ENCODE results near the gene LY6G5C. TPM values are rescaled to one million over a fixed set of nuclear protein-coding genes. Genes with fewer than 3 reads are reported as not detected.

The LY6G5C gene
- total RNA-seq, 4 donors from 2014 or later = 0.54 to 7.9 (median 0.83) TPM; not detected in 1

DNA sequence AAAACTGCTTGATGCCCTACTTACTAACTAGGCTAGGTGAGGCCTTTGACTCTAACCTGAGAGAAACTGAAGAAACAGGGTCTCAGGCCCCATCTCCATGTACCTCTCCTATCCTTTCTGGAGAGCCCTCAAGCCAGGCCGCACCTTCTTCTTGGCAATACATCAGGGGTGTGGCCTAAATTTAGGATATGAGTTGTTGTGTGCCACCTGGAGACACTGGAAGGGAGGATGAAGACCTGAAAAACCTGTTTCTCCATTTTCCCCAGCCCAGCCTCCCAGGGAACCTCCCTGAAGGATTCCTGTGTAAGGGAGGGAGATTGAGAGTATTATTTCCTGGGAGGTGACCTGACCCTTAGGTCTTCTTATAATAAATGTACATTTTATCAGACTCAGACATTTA, 37.4 kb upstream of the LY6G5C start:
- H3K36me3 ChIP-seq = no peaks in the 10 kb centered on the region
- TF ChIP-seq POLR2A (IDR thresholded peaks at IDR 0.05) = no peak
- TF ChIP-seq, protein P1, sequence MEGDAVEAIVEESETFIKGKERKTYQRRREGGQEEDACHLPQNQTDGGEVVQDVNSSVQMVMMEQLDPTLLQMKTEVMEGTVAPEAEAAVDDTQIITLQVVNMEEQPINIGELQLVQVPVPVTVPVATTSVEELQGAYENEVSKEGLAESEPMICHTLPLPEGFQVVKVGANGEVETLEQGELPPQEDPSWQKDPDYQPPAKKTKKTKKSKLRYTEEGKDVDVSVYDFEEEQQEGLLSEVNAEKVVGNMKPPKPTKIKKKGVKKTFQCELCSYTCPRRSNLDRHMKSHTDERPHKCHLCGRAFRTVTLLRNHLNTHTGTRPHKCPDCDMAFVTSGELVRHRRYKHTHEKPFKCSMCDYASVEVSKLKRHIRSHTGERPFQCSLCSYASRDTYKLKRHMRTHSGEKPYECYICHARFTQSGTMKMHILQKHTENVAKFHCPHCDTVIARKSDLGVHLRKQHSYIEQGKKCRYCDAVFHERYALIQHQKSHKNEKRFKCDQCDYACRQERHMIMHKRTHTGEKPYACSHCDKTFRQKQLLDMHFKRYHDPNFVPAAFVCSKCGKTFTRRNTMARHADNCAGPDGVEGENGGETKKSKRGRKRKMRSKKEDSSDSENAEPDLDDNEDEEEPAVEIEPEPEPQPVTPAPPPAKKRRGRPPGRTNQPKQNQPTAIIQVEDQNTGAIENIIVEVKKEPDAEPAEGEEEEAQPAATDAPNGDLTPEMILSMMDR (IDR thresholded peaks at IDR 0.05) = no peak
- peak overlapping the region; percentile 59 to 78 (median 69) for H3K27ac ChIP-seq
- no peak overlapping the region for H3K4me3 ChIP-seq (replicated peaks in 1 of 3)
- peak; percentile 73 to 80 for DNase-seq
- no peaks in the 10 kb centered on the region for H3K27me3 ChIP-seq
- 23 to 45% methylated on average over 1 of the region's 1 CpG for WGBS, 2 donors
- intact Hi-C loops (cut with DNase I) = no loop called here
- peaks cover 29 to 34% of the 10 kb centered on the region in 2 donors for H3K4me1 ChIP-seq
- no peaks in the 10 kb centered on the region for H3K9me3 ChIP-seq

DNA sequence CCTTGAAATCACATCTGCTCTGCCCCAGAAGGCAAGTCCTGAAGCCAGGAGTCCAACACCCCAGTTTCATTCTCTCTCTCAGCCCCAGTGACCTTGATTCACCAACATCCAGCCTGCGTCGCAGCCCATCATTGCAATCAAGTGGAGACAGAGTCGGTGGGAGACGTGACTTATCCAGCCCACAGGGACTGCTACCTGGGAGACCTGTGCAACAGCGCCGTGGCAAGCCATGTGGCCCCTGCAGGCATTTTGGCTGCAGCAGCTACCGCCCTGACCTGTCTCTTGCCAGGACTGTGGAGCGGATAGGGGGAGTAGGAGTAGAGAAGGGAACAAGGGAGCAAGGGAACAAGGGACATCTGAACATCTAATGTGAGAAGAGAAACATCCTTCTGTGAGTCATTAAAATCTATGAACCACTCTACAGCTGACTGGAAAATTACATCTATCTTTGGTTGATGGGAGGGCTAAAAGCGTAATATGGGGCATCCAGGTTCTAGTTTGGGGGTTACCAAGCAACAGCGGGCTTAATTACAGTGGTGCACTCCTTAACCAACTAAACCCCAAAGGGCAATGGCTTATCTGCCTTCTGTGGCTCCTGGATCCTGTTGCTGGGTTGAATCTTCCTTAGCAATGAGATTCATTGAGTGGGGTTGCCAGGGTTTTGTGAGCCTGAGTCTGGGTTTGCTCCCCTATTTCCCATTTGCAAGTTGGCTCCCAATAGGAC, 36.8 kb upstream of the LY6G5C start:
- Histone ChIP-seq H3K4me3 (replicated peaks in 1 of 3) (no peak overlapping the region), H3K9me3 (no peaks in the 10 kb centered on the region), H3K27me3 (no peaks in the 10 kb centered on the region), H3K27ac (peak overlapping the region; percentile 59 to 78 (median 69)), H3K4me1 (peaks cover 30 to 40% of the 10 kb centered on the region in 2 donors), H3K36me3 (no peaks in the 10 kb centered on the region)
- intact Hi-C loops (cut with DNase I) = no loop called here
- DNase-seq = no peak
- WGBS, 2 donors = 58 to 73% methylated on average over 10 of the region's 10 CpGs
- TF ChIP-seq, protein P1 (IDR thresholded peaks at IDR 0.05) = peak in 1 of 6 experiments; percentile 19
- no peak for TF ChIP-seq POLR2A (IDR thresholded peaks at IDR 0.05)

DNA sequence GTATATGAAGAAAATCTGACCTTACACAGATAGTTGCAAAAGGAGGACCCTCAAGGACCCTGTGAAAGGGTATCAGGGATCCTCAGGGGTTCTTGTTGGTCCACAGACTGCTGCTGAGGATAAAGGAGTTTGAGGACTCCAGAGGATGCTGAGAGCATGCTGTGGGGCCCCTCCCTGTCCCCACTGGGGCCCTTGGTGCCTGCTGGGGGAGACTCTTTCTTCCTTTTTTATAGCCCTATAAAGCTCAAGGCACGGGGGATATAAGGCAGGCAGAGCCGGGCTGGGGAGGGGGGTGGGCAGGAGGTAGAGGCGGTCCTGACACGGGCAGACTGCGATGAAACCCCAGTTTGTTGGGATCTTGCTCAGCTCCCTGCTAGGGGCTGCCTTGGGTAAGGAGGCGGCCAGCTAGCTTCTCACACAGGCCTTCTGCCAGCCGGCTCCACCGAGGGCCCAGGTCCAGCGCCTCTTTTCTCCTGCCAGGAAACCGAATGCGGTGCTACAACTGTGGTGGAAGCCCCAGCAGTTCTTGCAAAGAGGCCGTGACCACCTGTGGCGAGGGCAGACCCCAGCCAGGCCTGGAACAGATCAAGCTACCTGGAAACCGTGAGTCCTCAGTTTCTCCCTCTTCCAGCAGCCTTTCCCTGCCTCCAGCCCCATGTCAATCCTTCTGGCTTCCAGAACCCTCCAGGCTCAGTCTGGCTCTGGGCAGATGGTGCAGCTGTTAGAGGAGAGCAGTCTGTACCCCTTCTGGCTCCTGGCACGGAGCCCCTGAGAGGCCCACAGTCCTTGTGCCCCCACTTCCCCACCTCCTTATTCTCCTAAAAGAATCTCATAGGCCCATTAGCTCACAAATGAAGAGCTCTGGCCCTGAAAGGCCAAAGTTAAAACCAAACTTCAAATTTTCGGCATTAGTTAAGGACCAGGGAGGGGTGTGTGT, 34.4 kb upstream of the LY6G5C start, which contains the start of gene LY6G6D:
TSS of gene LY6G6D (plus strand) at position 327 of the 937 bp plus-strand sequence. CDS start at position 335, 8 bp downstream.
- intact Hi-C loops (cut with DNase I) = no loop called here
- H3K36me3 ChIP-seq = no peaks in the 10 kb centered on the region
- peak in 1 of 2 donors; percentile 28 for DNase-seq

DNA sequence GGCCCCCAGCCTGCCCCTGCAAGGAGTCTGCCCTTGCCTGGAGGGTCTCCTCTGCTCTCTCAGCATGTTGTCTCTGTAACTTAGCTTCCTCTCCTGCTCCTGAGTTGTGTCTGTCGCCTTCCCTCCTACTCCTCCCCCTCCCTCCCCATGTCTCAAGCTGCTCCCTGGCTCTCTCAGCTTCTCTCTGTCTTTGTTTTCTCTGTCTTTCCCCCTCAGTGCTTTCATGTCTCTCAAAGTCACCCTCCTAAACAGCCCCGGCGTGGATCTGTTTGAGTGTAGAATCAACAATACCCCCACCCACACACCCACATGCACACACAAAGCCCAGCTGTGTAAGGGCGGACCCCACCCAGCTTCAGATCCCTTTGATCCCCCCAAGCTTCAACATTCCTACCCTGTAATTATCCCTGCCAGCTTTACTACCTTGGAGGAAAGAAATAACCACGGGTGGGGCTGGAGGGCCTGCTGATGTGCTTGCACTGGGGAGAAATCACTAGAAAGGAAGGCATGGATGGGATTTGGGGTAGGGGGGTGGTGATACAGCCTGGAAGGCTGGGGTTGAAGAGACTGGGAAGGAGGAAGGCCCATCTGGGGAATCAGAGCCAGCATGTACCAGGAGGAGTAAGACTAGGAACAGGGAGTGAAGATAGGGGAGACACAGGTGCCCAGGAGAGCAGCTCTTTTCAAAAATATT, 33.3 kb upstream of the LY6G5C start:
- peaks cover 29 to 45% of the 10 kb centered on the region in 2 donors for H3K4me1 ChIP-seq
- intact Hi-C loops (cut with DNase I) = no loop called here
- peak; percentile 62 to 65 for DNase-seq
- H3K4me3 ChIP-seq (replicated peaks in 1 of 3) = no peak overlapping the region
- H3K9me3 ChIP-seq = no peaks in the 10 kb centered on the region
- H3K27ac ChIP-seq = peak overlapping the region; percentile 67 to 85 (median 84)
- H3K36me3 ChIP-seq = no peaks in the 10 kb centered on the region
- TF ChIP-seq, protein P1 (IDR thresholded peaks at IDR 0.05) = no peak
- no peak for TF ChIP-seq POLR2A (IDR thresholded peaks at IDR 0.05)
- no peaks in the 10 kb centered on the region for H3K27me3 ChIP-seq
- WGBS, 2 donors = 17 to 33% methylated on average over 5 of the region's 5 CpGs

More for the DNA sequence above, 34.4 kb upstream of the LY6G5C start, which contains the start of gene LY6G6D:
- 70 to 72% methylated on average over 9 to 11 of the region's 16 CpGs for WGBS, 2 donors
- peaks cover 30 to 44% of the 10 kb centered on the region in 2 donors for H3K4me1 ChIP-seq
- no peaks in the 10 kb centered on the region for H3K9me3 ChIP-seq
- TF ChIP-seq POLR2A (IDR thresholded peaks at IDR 0.05) = no peak
- TF ChIP-seq, protein P1 (IDR thresholded peaks at IDR 0.05) = no peak
- H3K4me3 ChIP-seq (replicated peaks in 1 of 3) = no peak within 1 kb of the TSS
- H3K27ac ChIP-seq = peak within 1 kb of the TSS; percentile 67 to 85 (median 84)
- no peaks in the 10 kb centered on the region for H3K27me3 ChIP-seq

Measured in thyroid gland (tissue), 4 donors.